ENCODE results near the gene WDFY4. TPM values are rescaled to one million over a fixed set of nuclear protein-coding genes. Genes with fewer than 3 reads are reported as not detected.

WDFY4 gene
- total RNA-seq, 4 donors from 2014 or later, result 1.6 to 5.1 (median 3.0) TPM

DNA sequence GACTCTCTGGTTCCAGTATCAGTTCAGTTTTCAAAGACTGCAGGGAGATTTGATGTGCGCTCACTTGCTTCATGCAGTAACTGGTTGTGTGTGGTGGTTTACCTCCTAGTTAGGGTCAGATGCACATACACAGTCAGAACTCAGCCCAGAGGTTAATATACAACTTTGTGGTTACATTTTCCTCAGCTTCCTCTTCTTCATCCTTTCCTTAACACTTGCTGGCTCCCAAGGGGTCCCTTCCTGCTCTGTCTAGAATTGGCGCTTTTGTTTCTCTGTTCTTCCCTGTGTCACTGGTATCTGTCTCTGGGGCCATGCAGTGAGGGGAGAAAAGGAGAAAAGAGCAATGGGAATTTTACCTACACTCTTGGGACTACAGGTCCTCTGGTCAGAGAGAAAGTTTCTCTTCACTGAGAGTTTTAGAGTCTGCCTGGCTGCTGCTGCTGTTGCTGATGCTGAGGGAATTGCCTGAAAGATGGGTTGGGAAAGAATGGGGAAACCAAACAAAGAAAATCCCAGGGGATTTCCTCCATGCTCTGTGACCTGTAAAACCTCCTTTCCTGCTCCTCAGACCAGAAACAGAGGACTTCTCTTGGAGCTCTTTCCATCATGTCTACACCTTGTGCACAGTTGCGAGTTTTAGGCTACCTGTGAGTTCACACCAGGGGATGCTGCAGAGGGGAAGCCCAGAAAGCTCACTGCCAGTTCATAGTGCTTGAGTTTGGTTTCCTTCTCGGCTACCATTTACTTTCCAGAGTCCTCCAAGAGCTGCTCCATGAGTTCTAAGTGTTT is 74.6 kb downstream of the WDFY4 start:
- no peaks in the 10 kb centered on the region for H3K36me3 ChIP-seq
- no peak for ATAC-seq
- TF ChIP-seq POLR2AphosphoS5 (IDR thresholded peaks at IDR 0.05) (no peak), EP300 (IDR thresholded peaks at IDR 0.05) (no peak), POLR2A (IDR thresholded peaks at IDR 0.05) (no peak)
- TF ChIP-seq, protein P1, sequence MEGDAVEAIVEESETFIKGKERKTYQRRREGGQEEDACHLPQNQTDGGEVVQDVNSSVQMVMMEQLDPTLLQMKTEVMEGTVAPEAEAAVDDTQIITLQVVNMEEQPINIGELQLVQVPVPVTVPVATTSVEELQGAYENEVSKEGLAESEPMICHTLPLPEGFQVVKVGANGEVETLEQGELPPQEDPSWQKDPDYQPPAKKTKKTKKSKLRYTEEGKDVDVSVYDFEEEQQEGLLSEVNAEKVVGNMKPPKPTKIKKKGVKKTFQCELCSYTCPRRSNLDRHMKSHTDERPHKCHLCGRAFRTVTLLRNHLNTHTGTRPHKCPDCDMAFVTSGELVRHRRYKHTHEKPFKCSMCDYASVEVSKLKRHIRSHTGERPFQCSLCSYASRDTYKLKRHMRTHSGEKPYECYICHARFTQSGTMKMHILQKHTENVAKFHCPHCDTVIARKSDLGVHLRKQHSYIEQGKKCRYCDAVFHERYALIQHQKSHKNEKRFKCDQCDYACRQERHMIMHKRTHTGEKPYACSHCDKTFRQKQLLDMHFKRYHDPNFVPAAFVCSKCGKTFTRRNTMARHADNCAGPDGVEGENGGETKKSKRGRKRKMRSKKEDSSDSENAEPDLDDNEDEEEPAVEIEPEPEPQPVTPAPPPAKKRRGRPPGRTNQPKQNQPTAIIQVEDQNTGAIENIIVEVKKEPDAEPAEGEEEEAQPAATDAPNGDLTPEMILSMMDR (IDR thresholded peaks at IDR 0.05), result no peak
- peaks cover 10% of the 10 kb centered on the region for H3K27me3 ChIP-seq
- no peaks in the 10 kb centered on the region for H3K4me1 ChIP-seq
- H3K4me3 ChIP-seq, result no peak overlapping the region
- WGBS, 2 donors (ENCODE audit: low coverage in 1 of 2), result 71 to 90% methylated on average over 2 to 3 of the region's 4 CpGs
- no peaks in the 10 kb centered on the region for H3K9me3 ChIP-seq
- H3K27ac ChIP-seq, result no peak overlapping the region

DNA sequence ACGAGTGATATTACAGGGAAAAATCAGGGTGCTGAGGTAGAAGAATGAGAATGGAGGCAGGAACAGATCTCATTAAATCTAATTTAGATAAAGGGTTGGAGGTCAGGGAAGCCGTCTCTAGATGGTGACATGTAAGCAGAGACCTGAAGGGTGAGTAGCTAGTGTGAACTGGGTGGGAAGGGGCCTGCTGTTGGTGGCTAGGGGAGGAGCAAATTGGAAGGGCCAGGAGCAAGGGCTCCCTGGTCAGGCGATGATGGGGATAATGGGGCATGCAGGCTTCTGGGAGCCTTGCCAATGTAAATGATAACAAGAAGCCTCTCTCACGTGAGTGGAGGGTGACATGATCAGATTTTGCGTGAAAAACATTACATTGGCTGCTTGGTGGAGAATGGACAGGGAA is 76.3 kb downstream of the WDFY4 start:
- Histone ChIP-seq H3K4me3 (no peak overlapping the region), H3K27ac (no peak overlapping the region), H3K9me3 (no peaks in the 10 kb centered on the region), H3K27me3 (peaks cover 10% of the 10 kb centered on the region), H3K4me1 (no peaks in the 10 kb centered on the region), H3K36me3 (no peaks in the 10 kb centered on the region)
- WGBS, 2 donors (ENCODE audit: low coverage in 1 of 2), result 69 to 86% methylated on average over 3 to 5 of the region's 5 CpGs
- no peak for TF ChIP-seq EP300 (IDR thresholded peaks at IDR 0.05)
- TF ChIP-seq POLR2A (IDR thresholded peaks at IDR 0.05), result no peak
- TF ChIP-seq, protein P1 (IDR thresholded peaks at IDR 0.05), result no peak
- no peak for TF ChIP-seq POLR2AphosphoS5 (IDR thresholded peaks at IDR 0.05)
- no peak for ATAC-seq

DNA sequence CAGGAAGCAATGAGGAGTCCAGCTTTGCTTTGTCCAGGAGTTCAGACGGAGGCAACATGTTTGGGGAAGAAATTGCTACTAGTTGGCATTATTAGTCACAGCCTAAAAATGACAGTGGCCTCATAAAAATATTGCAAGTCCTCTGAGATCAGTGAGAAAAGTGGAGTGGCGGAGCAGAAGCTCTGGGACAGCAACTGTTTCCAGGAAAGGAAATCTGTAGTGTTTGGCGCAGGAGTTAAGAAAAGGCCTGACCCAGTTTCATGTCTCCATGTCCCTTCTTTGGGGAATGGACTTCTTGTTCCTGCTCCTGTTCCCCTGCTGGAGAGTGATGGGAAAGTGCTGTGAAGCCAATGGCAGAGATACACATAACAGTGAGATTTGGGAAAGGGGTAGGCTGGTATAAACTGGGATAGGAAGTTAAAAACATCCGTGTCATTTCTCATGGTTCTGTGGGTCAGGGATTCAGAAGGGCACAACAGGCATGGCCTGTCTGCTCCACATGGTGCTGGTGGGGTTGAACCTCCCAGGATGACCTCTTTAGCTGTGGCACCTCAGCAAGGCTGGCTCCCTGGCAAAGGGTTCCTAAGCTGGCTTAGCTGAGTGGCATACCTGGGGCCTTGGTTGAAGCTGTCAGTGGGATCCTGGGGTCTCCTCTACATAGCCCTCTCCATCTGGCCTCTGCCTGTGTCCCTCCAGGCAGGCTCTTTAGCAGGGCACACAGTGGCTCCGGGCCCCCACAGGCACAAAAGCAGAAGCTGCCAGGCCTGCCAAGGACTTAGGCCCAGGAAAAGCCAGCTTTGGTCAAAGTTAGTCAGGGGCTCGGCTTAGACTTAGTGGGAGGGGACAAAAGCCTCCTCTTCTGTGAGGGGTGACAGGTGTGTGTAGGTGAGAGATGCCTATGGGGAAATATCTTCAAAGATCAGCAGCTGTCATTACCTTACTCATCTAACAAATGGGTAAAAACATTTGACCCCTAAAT is 77.7 kb downstream of the WDFY4 start:
- TF ChIP-seq EP300 (IDR thresholded peaks at IDR 0.05) (no peak), POLR2A (IDR thresholded peaks at IDR 0.05) (no peak), POLR2AphosphoS5 (IDR thresholded peaks at IDR 0.05) (no peak)
- TF ChIP-seq, protein P1 (IDR thresholded peaks at IDR 0.05), result no peak
- H3K4me3 ChIP-seq, result no peak overlapping the region
- no peaks in the 10 kb centered on the region for H3K36me3 ChIP-seq
- no peak for ATAC-seq
- peaks cover 10% of the 10 kb centered on the region for H3K27me3 ChIP-seq
- H3K9me3 ChIP-seq, result no peaks in the 10 kb centered on the region
- no peak overlapping the region for H3K27ac ChIP-seq
- no peaks in the 10 kb centered on the region for H3K4me1 ChIP-seq
- WGBS, 2 donors (ENCODE audit: low coverage in 1 of 2), result 83 to 91% methylated on average over 4 to 5 of the region's 6 CpGs

DNA sequence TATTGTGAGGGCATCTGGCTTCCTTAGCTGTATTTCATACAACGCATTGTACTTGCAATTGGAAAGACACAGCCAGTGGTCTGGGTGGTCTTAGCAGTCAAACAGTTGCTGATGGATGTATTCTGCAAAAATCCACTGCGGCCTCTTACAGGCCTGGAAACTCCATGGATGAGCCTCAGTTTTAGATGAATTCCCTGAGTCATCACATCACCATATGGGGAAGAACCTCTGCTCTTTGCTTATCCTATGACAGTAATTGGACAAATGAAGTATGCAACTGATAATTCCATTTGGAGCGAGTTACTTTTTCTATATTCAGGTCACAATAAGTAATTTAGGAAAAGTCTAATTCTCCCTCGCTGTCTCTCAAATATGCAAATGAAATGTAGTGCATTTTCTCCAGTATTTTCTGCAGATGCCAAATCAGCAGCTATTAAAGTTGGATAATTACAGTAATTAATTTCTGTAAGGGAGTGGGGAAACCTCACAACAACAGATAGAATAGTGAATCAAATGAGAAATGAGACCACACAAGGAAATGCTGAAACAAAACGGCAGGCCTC is 78.8 kb downstream of the WDFY4 start:
- no peaks in the 10 kb centered on the region for H3K9me3 ChIP-seq
- peaks cover 10% of the 10 kb centered on the region for H3K27me3 ChIP-seq
- no peak for ATAC-seq
- no peaks in the 10 kb centered on the region for H3K4me1 ChIP-seq
- H3K36me3 ChIP-seq, result no peaks in the 10 kb centered on the region
- H3K27ac ChIP-seq, result no peak overlapping the region
- TF ChIP-seq POLR2A (IDR thresholded peaks at IDR 0.05) (no peak), POLR2AphosphoS5 (IDR thresholded peaks at IDR 0.05) (no peak), EP300 (IDR thresholded peaks at IDR 0.05) (no peak)
- TF ChIP-seq, protein P1 (IDR thresholded peaks at IDR 0.05), result no peak
- H3K4me3 ChIP-seq, result no peak overlapping the region
- WGBS, 2 donors (ENCODE audit: low coverage in 1 of 2), result 68 to 71% methylated on average over 4 of the region's 5 CpGs

Data from gastroesophageal sphincter (tissue), 4 donors.